ENCODE data around the gene SHF. TPM values are rescaled to one million over a fixed set of nuclear protein-coding genes. Genes with fewer than 3 reads are reported as not detected.

SHF gene
- total RNA-seq, 2 donors from 2014 or later, result 4.7 to 12.0 TPM

DNA sequence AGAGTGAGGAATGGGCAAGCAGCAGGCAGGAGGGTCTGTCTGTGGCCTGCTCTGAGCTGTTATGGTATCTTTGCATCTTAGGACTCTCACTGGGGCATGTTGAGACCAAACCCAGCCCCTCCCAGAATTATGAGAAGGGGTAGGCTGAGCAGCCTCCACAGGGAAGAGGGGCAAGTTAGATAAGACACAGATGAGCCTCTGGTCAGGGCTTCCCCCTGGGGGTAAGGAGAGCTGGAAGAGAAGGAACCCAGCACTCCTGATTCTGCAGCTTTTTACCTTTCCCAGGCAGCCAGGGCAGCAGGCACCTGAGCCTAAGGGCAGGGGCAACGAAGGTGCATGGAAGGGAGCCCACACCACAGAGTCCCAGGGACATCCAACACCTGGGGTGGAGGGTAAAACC is 38.7 kb downstream of the SHF start:
- Histone ChIP-seq H3K9me3 (no peaks in the 10 kb centered on the region), H3K36me3 (no peaks in the 10 kb centered on the region), H3K4me3 (no peak overlapping the region), H3K4me1 (no peaks in the 10 kb centered on the region), H3K27ac (no peak overlapping the region), H3K27me3 (no peaks in the 10 kb centered on the region)
- no peak for DNase-seq (ENCODE audit: low spot score)
- TF ChIP-seq, protein P1, sequence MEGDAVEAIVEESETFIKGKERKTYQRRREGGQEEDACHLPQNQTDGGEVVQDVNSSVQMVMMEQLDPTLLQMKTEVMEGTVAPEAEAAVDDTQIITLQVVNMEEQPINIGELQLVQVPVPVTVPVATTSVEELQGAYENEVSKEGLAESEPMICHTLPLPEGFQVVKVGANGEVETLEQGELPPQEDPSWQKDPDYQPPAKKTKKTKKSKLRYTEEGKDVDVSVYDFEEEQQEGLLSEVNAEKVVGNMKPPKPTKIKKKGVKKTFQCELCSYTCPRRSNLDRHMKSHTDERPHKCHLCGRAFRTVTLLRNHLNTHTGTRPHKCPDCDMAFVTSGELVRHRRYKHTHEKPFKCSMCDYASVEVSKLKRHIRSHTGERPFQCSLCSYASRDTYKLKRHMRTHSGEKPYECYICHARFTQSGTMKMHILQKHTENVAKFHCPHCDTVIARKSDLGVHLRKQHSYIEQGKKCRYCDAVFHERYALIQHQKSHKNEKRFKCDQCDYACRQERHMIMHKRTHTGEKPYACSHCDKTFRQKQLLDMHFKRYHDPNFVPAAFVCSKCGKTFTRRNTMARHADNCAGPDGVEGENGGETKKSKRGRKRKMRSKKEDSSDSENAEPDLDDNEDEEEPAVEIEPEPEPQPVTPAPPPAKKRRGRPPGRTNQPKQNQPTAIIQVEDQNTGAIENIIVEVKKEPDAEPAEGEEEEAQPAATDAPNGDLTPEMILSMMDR (IDR thresholded peaks at IDR 0.05), result no peak

DNA sequence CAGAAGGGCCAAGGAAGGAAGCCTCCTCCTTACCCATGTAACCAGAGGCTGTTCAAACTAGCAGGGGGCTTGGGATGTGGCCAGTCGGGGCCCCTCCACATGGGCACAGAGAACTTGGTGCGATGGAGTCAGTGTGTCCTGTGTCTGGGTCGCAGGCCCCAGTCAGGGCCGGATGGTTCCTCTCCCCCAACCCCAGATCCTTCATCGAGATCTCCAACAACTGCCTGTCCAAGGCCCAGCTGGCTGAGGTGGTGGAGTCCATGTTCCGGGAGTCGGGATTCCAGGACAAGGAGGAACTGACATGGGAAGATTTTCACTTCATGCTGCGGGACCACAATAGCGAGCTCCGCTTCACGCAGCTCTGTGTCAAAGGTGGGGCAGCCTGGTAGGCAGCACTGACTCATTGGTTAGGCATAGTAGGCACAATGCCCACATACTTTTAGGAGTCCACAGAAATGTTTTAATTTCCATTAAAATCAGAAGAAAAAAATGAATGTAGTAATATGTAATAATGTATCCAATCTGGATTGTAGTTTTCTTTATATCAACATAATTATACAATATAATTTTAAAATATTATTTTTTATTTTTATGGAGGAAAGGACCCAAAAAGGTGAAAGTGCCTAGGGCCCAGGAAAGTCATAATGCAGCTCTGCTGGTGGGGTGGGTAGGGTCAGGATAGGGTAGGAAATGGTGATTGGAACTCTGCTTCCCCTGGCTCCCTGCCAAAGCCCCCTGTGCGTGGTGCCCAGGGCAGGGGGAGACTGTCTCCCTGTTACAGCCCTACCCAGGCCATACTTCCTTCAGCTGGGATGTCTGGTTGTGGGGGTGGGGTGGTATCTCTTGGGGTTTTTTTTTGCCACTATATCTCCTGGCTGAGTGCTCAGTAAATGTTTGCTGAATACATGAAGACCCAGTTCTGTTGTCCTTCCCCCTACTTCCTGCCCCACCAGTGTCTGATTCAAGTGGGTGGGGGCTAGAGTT is 39.4 kb downstream of the SHF start:
- H3K9me3 ChIP-seq, result no peaks in the 10 kb centered on the region
- no peak for DNase-seq (ENCODE audit: low spot score)
- H3K36me3 ChIP-seq, result no peaks in the 10 kb centered on the region
- H3K4me1 ChIP-seq, result no peaks in the 10 kb centered on the region
- TF ChIP-seq, protein P1 (IDR thresholded peaks at IDR 0.05), result no peak
- H3K4me3 ChIP-seq, result no peak overlapping the region
- H3K27me3 ChIP-seq, result no peaks in the 10 kb centered on the region
- no peak overlapping the region for H3K27ac ChIP-seq

DNA sequence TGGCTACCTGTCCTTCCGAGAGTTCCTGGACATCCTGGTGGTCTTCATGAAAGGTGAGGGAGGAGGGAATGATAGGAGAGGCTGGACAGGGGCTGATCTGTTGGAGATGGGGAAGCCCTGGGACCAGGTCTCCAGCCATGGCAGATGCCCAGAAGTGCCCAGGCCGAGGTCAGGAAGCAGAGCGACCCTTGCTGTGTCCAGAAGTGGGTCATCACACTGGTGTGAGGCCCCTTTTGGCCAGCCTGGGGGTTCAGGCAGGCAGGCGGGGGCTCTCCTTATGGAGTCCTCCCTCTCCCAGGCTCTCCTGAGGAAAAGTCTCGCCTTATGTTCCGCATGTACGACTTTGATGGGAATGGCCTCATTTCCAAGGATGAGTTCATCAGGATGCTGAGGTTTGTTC is 40.2 kb downstream of the SHF start:
- no peak for DNase-seq (ENCODE audit: low spot score)
- no peaks in the 10 kb centered on the region for H3K27me3 ChIP-seq
- no peak overlapping the region for H3K27ac ChIP-seq
- no peaks in the 10 kb centered on the region for H3K4me1 ChIP-seq
- no peaks in the 10 kb centered on the region for H3K9me3 ChIP-seq
- no peak overlapping the region for H3K4me3 ChIP-seq
- TF ChIP-seq, protein P1 (IDR thresholded peaks at IDR 0.05), result no peak
- H3K36me3 ChIP-seq, result no peaks in the 10 kb centered on the region

DNA sequence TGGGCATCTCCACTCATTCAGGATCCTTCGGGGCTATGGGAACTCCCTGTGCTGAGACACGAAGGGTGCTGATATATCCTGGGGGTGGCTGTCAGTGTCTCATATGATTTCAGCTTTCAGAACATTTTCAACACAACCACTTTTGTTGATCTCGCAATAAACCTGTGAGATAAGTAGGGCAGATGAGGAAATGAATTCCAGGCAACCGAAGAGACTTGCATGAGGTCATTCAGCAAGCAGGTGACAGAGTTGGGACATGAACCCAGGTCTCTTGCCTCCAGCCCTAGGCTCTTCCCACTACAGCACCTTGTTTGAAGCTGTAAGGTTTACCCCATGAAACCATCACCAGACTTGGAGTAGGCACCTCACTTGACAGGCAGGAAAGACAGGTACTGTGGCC is 41.4 kb downstream of the SHF start:
- TF ChIP-seq, protein P1 (IDR thresholded peaks at IDR 0.05), result no peak
- DNase-seq (ENCODE audit: low spot score), result no peak

DNA sequence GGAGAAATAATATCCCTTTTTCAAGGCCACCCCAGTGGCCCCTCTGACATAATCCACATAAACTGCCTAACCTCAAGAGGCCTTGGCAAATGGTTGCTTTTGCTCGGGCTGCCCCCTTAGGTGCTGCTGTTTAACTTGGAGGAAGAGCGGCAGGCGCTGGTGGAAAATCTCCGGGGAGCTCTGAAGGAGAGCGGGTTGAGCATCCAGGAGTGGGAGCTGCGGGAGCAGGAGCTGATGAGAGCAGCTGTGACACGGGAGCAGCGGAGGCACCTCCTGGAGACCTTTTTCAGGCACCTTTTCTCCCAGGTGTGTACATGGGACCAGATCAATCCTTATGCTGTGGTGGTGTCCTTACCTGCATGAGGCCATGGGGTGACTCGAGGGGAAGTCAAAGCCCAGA is 43.0 kb downstream of the SHF start:
- DNase-seq (ENCODE audit: low spot score), result no peak
- TF ChIP-seq, protein P1 (IDR thresholded peaks at IDR 0.05), result no peak
- H3K4me1 ChIP-seq, result no peaks in the 10 kb centered on the region
- H3K4me3 ChIP-seq, result no peak overlapping the region
- no peaks in the 10 kb centered on the region for H3K36me3 ChIP-seq
- H3K27ac ChIP-seq, result no peak overlapping the region
- H3K9me3 ChIP-seq, result no peaks in the 10 kb centered on the region
- no peaks in the 10 kb centered on the region for H3K27me3 ChIP-seq

More for the DNA sequence above, 41.4 kb downstream of the SHF start:
- H3K36me3 ChIP-seq, result no peaks in the 10 kb centered on the region
- H3K4me1 ChIP-seq, result no peaks in the 10 kb centered on the region
- no peak overlapping the region for H3K4me3 ChIP-seq
- H3K27ac ChIP-seq, result no peak overlapping the region
- no peaks in the 10 kb centered on the region for H3K9me3 ChIP-seq
- H3K27me3 ChIP-seq, result no peaks in the 10 kb centered on the region
